Skeletal muscle tissue (tissue), 4 donors: ENCODE results near the gene DENND1A. TPM values are rescaled to one million over a fixed set of nuclear protein-coding genes. Genes with fewer than 3 reads are reported as not detected.
"Not testable (repeated sequence)": the region's sequence is repeated elsewhere in the genome, so short reads cannot be mapped to it uniquely, and the experiment has no call there.

ENCODE experiments used
- H3K27ac ChIP-seq: one replicate; pipeline ENCODE4 v1.7.0; 2013; ENCODE audit warnings: mild to moderate bottlenecking, low read depth, low read length, inconsistent platforms
- H3K27me3 ChIP-seq, 3 donors: one replicate each; pipeline ENCODE4 v1.7.0; 2013; ENCODE audit warnings: low read length in 3 of 3; ENCODE audit not compliant: control insufficient read depth in 3 of 3, insufficient read depth in 3 of 3
- H3K36me3 ChIP-seq, 3 donors: one replicate each; pipeline ENCODE4 v1.7.0; 2013; ENCODE audit warnings: low read length in 3 of 3; ENCODE audit not compliant: control insufficient read depth in 3 of 3, insufficient read depth in 3 of 3
- H3K4me1 ChIP-seq, 3 donors: one replicate each; pipeline ENCODE4 v1.7.0; 2013; ENCODE audit warnings: low read length in 3 of 3, mild to moderate bottlenecking in 3 of 3; ENCODE audit not compliant: control insufficient read depth in 3 of 3, insufficient read depth in 3 of 3
- H3K4me3 ChIP-seq, 3 donors: one replicate each; pipeline ENCODE4 v1.7.0; 2013; ENCODE audit warnings: low read length in 3 of 3
- H3K9ac ChIP-seq, 3 donors: one replicate each; pipeline ENCODE4 v1.7.0; 2013; ENCODE audit warnings: low read length in 3 of 3, mild to moderate bottlenecking in 3 of 3, moderate library complexity in 2 of 3, low read depth in 1 of 3
- H3K9me3 ChIP-seq, 3 donors: one replicate each; pipeline ENCODE4 v1.7.0; 2013; ENCODE audit warnings: low read length in 3 of 3; ENCODE audit not compliant: control insufficient read depth in 3 of 3
- total RNA-seq: library from RNA; depleted of rRNA; stranded (reverse); fragments of >200 nt; gene quantifications from one replicate; pipeline ENCODE4 v1.2.3, GENCODE V29; 2014
- donor health status: Osteomylitis.

DENND1A gene
- total RNA-seq, 1 donor from 2014 or later = 23.5 TPM

GRCh38 chr9:123406691-123407216 lies 523.2 kb downstream of the DENND1A start:
- no peaks in the 10 kb centered on the region for H3K4me1 ChIP-seq
- H3K4me3 ChIP-seq = no peak overlapping the region
- H3K27me3 ChIP-seq = no peaks in the 10 kb centered on the region
- peaks cover 0 to 9% (median under 1%) of the 10 kb centered on the region in 3 donors for H3K36me3 ChIP-seq
- no peak overlapping the region for H3K9ac ChIP-seq
- H3K27ac ChIP-seq = no peak overlapping the region
- H3K9me3 ChIP-seq = no peaks in the 10 kb centered on the region

DNA sequence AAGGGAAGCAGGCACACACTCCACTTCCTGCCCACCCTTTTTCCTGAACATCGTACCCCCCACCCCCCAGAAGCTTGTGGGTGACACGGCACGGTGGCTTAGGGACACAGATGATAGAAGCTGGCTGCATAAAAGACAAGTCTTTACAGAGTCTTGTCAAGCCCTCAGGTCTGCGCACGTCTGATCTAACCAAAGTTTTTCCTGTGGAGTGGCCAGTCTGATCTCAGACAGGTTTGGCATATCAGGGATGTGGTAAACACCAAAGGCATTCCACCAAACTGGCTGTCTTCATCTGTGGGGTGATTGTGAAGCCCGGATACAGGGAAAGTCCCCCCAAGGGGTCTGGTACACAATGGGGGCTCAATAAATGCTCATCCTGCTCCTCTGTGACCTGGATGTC lies 523.9 kb downstream of the DENND1A start:
- Histone ChIP-seq H3K4me3 (no peak overlapping the region), H3K27ac (no peak overlapping the region), H3K9ac (peak overlapping the region in 1 of 3 donors; percentile 20), H3K27me3 (no peaks in the 10 kb centered on the region), H3K9me3 (no peaks in the 10 kb centered on the region), H3K4me1 (no peaks in the 10 kb centered on the region), H3K36me3 (peaks cover 0 to 9% (median 0%) of the 10 kb centered on the region in 3 donors)

DNA sequence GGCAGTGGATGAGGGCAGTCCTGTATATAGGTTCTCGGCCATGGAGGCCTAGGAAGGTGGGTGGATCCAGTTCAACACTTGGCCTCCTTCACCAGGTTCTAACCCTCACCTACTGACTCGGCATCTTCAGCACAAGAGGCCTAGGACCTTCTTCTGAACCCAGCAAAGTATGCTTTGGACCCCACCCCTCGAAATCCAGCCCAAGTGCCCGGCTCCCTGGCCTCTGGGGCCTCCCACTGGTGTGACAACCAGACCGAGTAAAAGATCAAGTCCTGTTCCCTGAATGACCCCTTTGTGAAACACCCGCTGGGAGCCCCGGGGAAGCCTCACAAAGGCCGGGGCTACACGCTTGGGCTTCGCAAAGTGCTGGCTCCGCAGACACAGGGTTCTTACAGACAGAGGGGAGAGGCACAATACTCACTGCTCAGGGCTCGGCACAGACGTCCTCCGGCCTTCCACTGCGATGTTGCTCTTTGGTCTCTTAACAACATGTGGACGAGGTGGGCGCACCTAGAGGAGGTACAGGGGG lies 526.9 kb downstream of the DENND1A start:
- Histone ChIP-seq H3K4me1 (no peaks in the 10 kb centered on the region), H3K27me3 (no peaks in the 10 kb centered on the region), H3K9ac (no peak overlapping the region), H3K9me3 (no peaks in the 10 kb centered on the region), H3K27ac (no peak overlapping the region), H3K36me3 (peaks cover 0 to 4% (median 0%) of the 10 kb centered on the region in 3 donors), H3K4me3 (no peak overlapping the region)

GRCh38 chr9:123401879-123402513 lies 527.9 kb downstream of the DENND1A start:
- H3K27me3 ChIP-seq = no peaks in the 10 kb centered on the region
- H3K36me3 ChIP-seq = peaks cover 0 to 4% (median 0%) of the 10 kb centered on the region in 3 donors
- no peak overlapping the region for H3K4me3 ChIP-seq
- no peaks in the 10 kb centered on the region for H3K9me3 ChIP-seq
- no peaks in the 10 kb centered on the region for H3K4me1 ChIP-seq
- no peak overlapping the region for H3K27ac ChIP-seq
- no peak overlapping the region for H3K9ac ChIP-seq

- Histone ChIP-seq H3K9ac (no peak overlapping the region), H3K27me3 (no peaks in the 10 kb centered on the region), H3K4me3 (no peak overlapping the region), H3K9me3 (no peaks in the 10 kb centered on the region), H3K27ac (no peak overlapping the region), H3K36me3 (peaks cover 0 to 4% (median 0%) of the 10 kb centered on the region in 3 donors), H3K4me1 (no peaks in the 10 kb centered on the region)
Observed at GRCh38 chr9:123400926-123401503, 528.9 kb downstream of the DENND1A start.

DNA sequence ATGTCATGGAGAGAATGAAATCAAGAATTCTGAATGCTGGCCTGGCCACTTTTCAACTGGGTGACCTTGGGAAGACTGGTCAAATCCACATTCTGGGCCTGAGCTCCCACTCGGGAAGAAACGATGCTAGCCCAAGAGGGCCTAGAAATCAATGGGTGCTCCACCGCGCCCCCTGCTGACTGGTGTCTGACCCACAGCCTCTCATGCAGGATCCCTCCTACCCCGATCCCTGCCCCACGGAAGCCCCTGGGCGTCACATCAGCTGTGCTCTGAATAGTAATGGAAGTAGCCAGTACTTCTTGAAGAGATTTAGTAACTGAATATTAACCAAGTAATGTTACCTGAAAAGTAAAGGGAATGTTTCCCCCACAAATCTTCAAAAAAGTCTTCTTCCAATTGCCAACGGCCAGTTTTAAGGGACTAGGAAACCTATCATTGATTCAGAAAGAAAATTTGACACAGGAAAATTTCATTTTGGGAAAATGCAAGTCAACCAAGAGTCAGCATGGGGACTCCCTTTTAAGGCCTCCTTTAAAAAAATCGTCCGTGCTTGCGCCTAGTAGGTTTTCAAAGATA lies 530.0 kb downstream of the DENND1A start:
- no peak overlapping the region for H3K27ac ChIP-seq
- H3K27me3 ChIP-seq = no peaks in the 10 kb centered on the region
- no peak overlapping the region for H3K9ac ChIP-seq
- peaks cover 0 to 4% (median 0%) of the 10 kb centered on the region in 3 donors for H3K36me3 ChIP-seq
- H3K4me1 ChIP-seq = no peaks in the 10 kb centered on the region
- H3K9me3 ChIP-seq = no peaks in the 10 kb centered on the region
- H3K4me3 ChIP-seq = no peak overlapping the region

DNA sequence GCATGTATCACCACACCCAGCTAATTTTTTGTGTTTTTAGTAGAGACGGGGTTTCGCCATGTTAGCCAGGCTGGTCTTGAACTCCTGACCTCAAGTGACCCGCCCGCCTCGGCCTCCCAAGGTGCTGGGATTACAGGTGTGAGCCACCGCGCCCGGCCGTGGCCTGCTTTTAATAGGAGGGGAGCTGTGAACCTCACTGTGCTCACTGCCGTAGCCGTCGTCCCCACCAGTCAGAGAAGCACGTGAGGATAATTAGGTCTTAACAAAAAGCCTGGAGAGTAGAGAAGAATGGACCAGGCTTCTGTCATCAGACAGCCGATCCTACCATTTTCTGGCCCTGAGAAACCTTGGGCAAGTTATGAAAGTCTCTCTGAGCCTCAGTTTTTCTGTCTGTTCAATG lies 531.0 kb downstream of the DENND1A start:
- not testable (repeated sequence) for H3K27ac ChIP-seq, H3K4me1 ChIP-seq, H3K9ac ChIP-seq, H3K36me3 ChIP-seq, H3K9me3 ChIP-seq, H3K27me3 ChIP-seq, H3K4me3 ChIP-seq

GRCh38 chr9:123397975-123398374 lies 532.0 kb downstream of the DENND1A start:
- Histone ChIP-seq H3K4me3 (no peak overlapping the region), H3K27me3 (no peaks in the 10 kb centered on the region), H3K9ac (no peak overlapping the region), H3K27ac (no peak overlapping the region), H3K36me3 (peaks cover 0 to 4% (median 0%) of the 10 kb centered on the region in 3 donors), H3K4me1 (no peaks in the 10 kb centered on the region), H3K9me3 (peaks cover 0 to 2% (median 0%) of the 10 kb centered on the region in 3 donors)

GRCh38 chr9:123395689-123396511 lies 534.0 kb downstream of the DENND1A start:
- H3K4me3 ChIP-seq = no peak overlapping the region
- no peak overlapping the region for H3K9ac ChIP-seq
- no peaks in the 10 kb centered on the region for H3K4me1 ChIP-seq
- H3K9me3 ChIP-seq = peaks cover 0 to 2% (median 0%) of the 10 kb centered on the region in 3 donors
- H3K36me3 ChIP-seq = no peaks in the 10 kb centered on the region
- no peaks in the 10 kb centered on the region for H3K27me3 ChIP-seq
- no peak overlapping the region for H3K27ac ChIP-seq
